ENCODE measurements around the gene SLCO3A1. TPM values are rescaled to one million over a fixed set of nuclear protein-coding genes. Genes with fewer than 3 reads are reported as not detected.

The SLCO3A1 gene
- 3.4 and 4.1 TPM in 2 replicates for total RNA-seq

DNA sequence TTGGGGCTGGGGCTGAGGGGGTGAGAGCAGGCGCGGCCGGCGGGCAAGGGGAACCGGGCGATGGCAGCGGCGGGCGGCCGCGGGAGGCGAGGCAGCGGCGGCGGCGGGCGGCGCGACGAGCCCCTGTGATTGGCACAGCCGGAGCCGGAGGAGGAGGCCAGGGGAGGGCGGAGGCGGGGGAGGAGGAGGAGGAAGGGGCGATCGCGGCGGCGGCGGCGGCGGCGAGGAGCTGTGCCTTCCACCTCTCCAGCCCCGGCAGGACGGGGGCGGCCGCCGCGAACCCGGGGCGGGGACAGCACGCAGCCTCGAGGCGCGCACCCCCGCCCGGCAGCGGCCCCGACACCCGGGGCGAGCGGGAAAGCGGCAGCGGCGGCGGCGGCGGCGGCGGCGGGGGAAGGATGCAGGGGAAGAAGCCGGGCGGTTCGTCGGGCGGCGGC is at the start of gene SLCO3A1:
Gene SLCO3A1 (plus strand): TSS at position 198 of the 437 bp plus-strand sequence.

